22Rv1 (cell line): ENCODE data around the gene MTF1.

Experiments
- H3K27ac ChIP-seq: fragments of 450-650 bp; 2 replicates; pipeline ENCODE4 v1.5.1; 2017
- ZFX ChIP-seq: fragments of 450-650 bp; IDR thresholded peaks from 2 replicates; pipeline ENCODE4 v1.6.1; 2017; ENCODE audit warnings: antibody characterized with exemption, borderline replicate concordance
- TF ChIP-seq, protein P1 (sequence below): fragments of 450-650 bp; IDR thresholded peaks from 2 replicates; pipeline ENCODE4 v1.5.1; 2017; ENCODE audit warnings: mild to moderate bottlenecking

MTF1 gene

DNA sequence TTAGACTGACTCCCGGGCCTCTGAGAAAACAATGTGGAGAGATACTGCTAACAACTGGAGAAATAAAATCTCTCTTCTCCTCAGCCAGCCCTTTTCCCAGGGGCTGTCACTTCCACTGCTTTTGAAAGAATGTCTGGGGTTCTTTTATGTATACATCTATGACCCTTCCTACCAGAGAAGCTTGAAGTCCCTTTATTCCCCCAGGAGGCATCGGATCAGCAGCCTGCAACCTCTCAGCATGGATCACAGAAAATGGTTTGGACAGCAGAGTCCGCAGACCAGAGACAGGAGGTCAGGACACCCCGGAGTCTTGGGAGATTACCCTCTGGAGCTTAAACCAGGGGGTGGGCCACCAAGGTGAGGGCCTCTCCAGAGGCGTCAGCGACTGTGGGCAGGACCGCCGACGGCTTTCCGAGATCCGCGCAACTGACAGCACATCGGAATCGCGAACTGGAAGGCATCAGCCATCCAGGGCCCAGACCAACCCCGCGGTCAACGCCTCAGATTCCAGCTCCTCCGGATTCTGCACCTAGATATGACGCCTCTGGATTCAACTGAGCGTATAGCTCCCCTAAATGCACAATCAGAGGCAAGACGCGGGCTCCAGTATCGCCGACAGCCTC, 95.5 kb downstream of the MTF1 start:
- H3K27ac ChIP-seq, result no peak overlapping the region
- TF ChIP-seq, protein P1, sequence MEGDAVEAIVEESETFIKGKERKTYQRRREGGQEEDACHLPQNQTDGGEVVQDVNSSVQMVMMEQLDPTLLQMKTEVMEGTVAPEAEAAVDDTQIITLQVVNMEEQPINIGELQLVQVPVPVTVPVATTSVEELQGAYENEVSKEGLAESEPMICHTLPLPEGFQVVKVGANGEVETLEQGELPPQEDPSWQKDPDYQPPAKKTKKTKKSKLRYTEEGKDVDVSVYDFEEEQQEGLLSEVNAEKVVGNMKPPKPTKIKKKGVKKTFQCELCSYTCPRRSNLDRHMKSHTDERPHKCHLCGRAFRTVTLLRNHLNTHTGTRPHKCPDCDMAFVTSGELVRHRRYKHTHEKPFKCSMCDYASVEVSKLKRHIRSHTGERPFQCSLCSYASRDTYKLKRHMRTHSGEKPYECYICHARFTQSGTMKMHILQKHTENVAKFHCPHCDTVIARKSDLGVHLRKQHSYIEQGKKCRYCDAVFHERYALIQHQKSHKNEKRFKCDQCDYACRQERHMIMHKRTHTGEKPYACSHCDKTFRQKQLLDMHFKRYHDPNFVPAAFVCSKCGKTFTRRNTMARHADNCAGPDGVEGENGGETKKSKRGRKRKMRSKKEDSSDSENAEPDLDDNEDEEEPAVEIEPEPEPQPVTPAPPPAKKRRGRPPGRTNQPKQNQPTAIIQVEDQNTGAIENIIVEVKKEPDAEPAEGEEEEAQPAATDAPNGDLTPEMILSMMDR, result no peak
- no peak for TF ChIP-seq ZFX

DNA sequence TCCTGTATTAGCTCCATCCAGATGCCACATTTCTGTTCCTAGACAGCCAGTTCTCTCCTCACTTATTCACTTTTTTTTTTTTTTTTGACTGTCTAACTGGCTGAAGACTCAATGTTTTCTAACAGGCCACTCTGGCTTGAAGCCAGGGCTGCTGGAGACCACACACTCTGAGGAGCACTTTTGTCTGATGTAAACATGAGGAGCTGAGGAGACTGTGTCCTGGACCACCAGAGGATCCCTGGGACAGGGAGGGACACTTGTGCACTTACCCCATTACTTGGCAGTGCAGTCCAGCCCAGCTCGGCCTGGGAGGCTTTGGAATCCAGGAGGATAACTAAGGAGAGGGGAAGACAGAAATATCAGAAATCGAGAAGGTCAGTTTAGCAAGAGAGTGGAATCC, 96.9 kb downstream of the MTF1 start:
- TF ChIP-seq ZFX, result no peak
- TF ChIP-seq, protein P1, result no peak
- no peak overlapping the region for H3K27ac ChIP-seq

DNA sequence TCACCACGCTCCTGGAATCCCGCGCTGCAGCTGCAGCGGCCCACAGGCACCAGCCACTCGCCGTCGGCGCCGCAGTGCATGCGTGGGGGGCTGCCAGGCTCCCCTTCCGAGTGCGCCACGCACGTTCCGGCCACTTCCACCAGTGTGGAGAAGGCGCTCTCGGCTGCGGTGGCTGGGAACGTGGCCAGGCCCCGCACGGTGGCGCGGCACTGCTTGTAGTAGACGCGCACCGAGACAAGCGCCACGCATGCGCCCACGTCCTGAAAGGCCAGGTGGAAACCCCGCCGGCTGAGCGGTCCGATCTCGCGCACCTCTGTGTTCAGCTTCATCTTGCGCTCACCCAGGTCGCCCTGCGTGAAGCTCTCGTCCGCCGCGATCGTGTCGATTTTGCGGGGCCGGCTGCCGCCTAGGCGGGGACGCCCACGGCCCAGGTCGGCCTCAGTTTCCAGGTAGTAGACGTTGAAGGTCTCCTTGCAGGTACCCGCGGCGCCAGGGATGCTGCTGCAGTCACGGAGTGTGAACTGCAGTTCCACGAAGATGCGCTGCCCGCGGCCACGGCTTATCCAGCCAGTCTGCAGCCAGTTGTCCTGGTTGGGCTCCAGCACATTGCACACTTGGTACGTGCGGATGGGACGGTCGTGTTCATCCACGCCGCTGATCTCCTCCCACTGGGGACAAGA, 97.8 kb downstream of the MTF1 start:
- TF ChIP-seq, protein P1, result 0 out of 2 replicates have a peak, but pooled peaks have one; percentile 14
- no peak for TF ChIP-seq ZFX
- no peak overlapping the region for H3K27ac ChIP-seq
